Natural killer cell (primary cell): ENCODE data around the gene ZNF32. TPM values are rescaled to one million over a fixed set of nuclear protein-coding genes. Genes with fewer than 3 reads are reported as not detected.

Experiments used
- ATAC-seq, 3 donors: fragments of 150-1000 bp in 2 of 3; fragments of 200-7000 bp in 1 of 3; cut with Tn5 transposase; 1 replicate in 1 of 3; 2 replicates in 2 of 3; pipeline ENCODE4 v1.10.0; 2021; ENCODE audit warnings: mild to moderate bottlenecking in 2 of 3, moderate library complexity in 2 of 3
- DNase-seq, 2 donors: peaks; one replicate each; pipeline versions ENCODE4 v3.0.0 to v3.0.0-alpha.2; 2013 to 2021; ENCODE audit warnings: mixed read lengths in 1 of 2
- H3K27ac ChIP-seq: one replicate; pipeline ENCODE4 v1.5.1; 2013; ENCODE audit warnings: mild to moderate bottlenecking, low read length
- H3K27me3 ChIP-seq: one replicate; pipeline ENCODE4 v1.6.1; 2013; ENCODE audit warnings: low read length; ENCODE audit not compliant: control insufficient read depth, insufficient read depth
- H3K36me3 ChIP-seq: one replicate; pipeline ENCODE4 v1.6.1; 2013; ENCODE audit warnings: low read length; ENCODE audit not compliant: control insufficient read depth, insufficient read depth
- H3K4me1 ChIP-seq: one replicate; pipeline ENCODE4 v1.6.1; 2013; ENCODE audit warnings: low read length; ENCODE audit not compliant: control insufficient read depth, insufficient read depth
- H3K4me3 ChIP-seq: one replicate; pipeline ENCODE4 v1.5.1; 2013; ENCODE audit warnings: low read length
- H3K9me3 ChIP-seq: one replicate; pipeline ENCODE4 v1.6.1; 2013; ENCODE audit warnings: low read length; ENCODE audit not compliant: control insufficient read depth, insufficient read depth
- H3K27ac Mint-ChIP-seq, 2 donors: one replicate each; pipeline ENCODE4 v1.8.0; 2022; ENCODE audit warnings: mild to moderate bottlenecking in 2 of 2, mixed read lengths in 2 of 2, moderate library complexity in 1 of 2
- H3K27me3 Mint-ChIP-seq, 2 donors: one replicate each; pipeline ENCODE4 v1.8.0; 2022; ENCODE audit warnings: low read depth in 2 of 2, mixed read lengths in 2 of 2
- H3K36me3 Mint-ChIP-seq: one replicate; pipeline ENCODE4 v1.8.0; 2022; ENCODE audit warnings: mixed read lengths
- H3K4me1 Mint-ChIP-seq, 2 donors: one replicate each; pipeline ENCODE4 v1.8.0; 2022; ENCODE audit warnings: mixed read lengths in 2 of 2
- H3K4me3 Mint-ChIP-seq: one replicate; pipeline ENCODE4 v1.8.0; 2022; ENCODE audit warnings: mild to moderate bottlenecking, moderate library complexity, mixed read lengths
- H3K9me3 Mint-ChIP-seq, 2 donors: one replicate each; pipeline ENCODE4 v1.8.0; 2022; ENCODE audit warnings: mixed read lengths in 2 of 2
- WGBS: methylation state at CpG from one replicate; pipeline ENCODE4 v1.1.7; 2013; ENCODE audit warnings: missing lambda C conversion rate; ENCODE audit not compliant: insufficient coverage; 5-methylcytosine and 5-hydroxymethylcytosine counted together
- intact Hi-C: fragments of 100-400 bp; cut with micrococcal nuclease; formaldehyde crosslinking; loops from one replicate; pipeline ENCODE4 v1.14.2; 2022
- total RNA-seq, 4 donors: library from RNA; stranded (reverse); fragments of 120-200 nt in 1 of 4; gene quantifications; one replicate each; pipeline versions ENCODE4 v1.2.3 to v1.2.4, GENCODE V29; 2013 to 2022
- TF ChIP-seq, protein P1 (sequence below): fragments of 200-600 bp; IDR thresholded peaks from one replicate; pipeline ENCODE4 v1.8.0; 2022; ENCODE audit warnings: antibody characterized with exemption

The ZNF32 gene
- total RNA-seq, 3 donors from 2014 or later (not counting 1 experiment from before 2014, with no cell fraction given): 19.1 to 28.9 (median 26.2) TPM

DNA sequence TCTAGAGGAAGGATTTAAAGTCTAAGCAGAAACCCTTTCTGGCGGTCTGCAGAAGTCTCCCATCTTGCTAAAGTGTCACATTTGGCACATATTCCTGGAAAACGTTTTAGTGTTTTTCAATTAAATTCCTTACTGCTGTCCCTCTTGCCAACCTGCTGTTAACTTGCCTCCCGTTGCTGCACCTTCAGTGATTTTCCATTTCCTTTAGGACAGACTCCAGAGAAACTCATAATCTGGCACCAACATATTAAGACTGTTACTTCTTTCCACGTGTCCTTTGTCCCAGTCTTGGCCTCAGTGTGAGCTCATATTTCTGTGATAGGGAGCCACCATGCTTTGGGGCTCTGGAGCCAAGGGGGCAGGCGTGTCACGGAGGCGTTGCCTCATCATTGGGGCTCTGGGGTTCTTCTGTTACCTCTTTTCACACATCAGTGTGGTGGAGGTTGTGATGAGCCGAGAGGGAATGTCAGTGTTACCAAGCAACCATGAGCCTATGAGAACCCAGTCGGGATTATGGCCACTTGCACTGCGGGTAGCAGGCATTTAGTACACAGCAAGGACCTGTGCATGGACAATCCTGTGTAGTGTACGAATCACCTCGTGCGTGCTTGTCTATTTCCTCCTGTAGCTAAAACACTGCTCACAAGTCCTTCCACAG, 26.0 kb upstream of the ZNF32 start:
- no peaks in the 10 kb centered on the region for H3K9me3 Mint-ChIP-seq
- no peak overlapping the region for H3K4me3 Mint-ChIP-seq
- peaks cover 2% of the 10 kb centered on the region for H3K4me1 ChIP-seq
- H3K4me3 ChIP-seq: no peak overlapping the region
- intact Hi-C loops: loop anchor here (5.0 kb wide), 1 partner anchor 638 kb away; no protein-coding TSS in a partner anchor
- TF ChIP-seq, protein P1, sequence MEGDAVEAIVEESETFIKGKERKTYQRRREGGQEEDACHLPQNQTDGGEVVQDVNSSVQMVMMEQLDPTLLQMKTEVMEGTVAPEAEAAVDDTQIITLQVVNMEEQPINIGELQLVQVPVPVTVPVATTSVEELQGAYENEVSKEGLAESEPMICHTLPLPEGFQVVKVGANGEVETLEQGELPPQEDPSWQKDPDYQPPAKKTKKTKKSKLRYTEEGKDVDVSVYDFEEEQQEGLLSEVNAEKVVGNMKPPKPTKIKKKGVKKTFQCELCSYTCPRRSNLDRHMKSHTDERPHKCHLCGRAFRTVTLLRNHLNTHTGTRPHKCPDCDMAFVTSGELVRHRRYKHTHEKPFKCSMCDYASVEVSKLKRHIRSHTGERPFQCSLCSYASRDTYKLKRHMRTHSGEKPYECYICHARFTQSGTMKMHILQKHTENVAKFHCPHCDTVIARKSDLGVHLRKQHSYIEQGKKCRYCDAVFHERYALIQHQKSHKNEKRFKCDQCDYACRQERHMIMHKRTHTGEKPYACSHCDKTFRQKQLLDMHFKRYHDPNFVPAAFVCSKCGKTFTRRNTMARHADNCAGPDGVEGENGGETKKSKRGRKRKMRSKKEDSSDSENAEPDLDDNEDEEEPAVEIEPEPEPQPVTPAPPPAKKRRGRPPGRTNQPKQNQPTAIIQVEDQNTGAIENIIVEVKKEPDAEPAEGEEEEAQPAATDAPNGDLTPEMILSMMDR: no peak
- H3K36me3 ChIP-seq: no peaks in the 10 kb centered on the region
- peaks cover 5 to 6% of the 10 kb centered on the region in 2 donors for H3K4me1 Mint-ChIP-seq
- WGBS: 83% methylated on average over 13 of the region's 13 CpGs
- H3K9me3 ChIP-seq: no peaks in the 10 kb centered on the region
- no peak overlapping the region for H3K27ac ChIP-seq
- DNase-seq (no peak), ATAC-seq (no peak)
- H3K27ac Mint-ChIP-seq: no peak overlapping the region
- no peaks in the 10 kb centered on the region for H3K36me3 Mint-ChIP-seq
- H3K27me3 Mint-ChIP-seq: peaks cover 25 to 45% of the 10 kb centered on the region in 2 donors
- H3K27me3 ChIP-seq: no peaks in the 10 kb centered on the region

DNA sequence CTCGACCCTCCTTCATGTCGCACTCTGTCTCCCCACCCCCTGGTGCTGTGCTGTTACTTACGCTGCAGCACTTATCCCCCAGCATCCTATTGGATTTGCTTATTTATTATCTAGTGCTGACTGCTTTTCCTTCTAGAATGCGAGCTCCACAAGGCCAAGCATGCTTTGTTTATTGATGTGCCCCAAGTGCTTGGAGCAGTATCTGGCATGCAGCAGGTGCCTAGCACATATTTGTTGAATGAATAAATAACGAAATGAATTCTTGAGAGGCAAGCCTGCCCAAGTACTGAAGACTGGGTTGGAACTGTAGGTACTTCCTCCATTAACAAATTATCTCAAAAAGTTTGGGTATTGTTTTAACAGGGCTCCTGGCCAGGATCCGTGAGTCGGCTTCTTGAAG, 24.8 kb upstream of the ZNF32 start:
- H3K4me1 ChIP-seq: peaks cover 2% of the 10 kb centered on the region
- TF ChIP-seq, protein P1: no peak
- no peaks in the 10 kb centered on the region for H3K36me3 Mint-ChIP-seq
- H3K27me3 ChIP-seq: no peaks in the 10 kb centered on the region
- H3K4me3 ChIP-seq: no peak overlapping the region
- H3K27me3 Mint-ChIP-seq: peaks cover 23 to 38% of the 10 kb centered on the region in 2 donors
- intact Hi-C loops: loop anchor here (5.0 kb wide), 1 partner anchor 639 kb away; no protein-coding TSS in a partner anchor
- DNase-seq (no peak), ATAC-seq (no peak)
- H3K36me3 ChIP-seq: no peaks in the 10 kb centered on the region
- no peak overlapping the region for H3K4me3 Mint-ChIP-seq
- H3K4me1 Mint-ChIP-seq: peaks cover 5 to 6% of the 10 kb centered on the region in 2 donors
- no peaks in the 10 kb centered on the region for H3K9me3 ChIP-seq
- WGBS: 74% methylated on average over 7 of the region's 7 CpGs
- H3K27ac Mint-ChIP-seq: no peak overlapping the region
- H3K27ac ChIP-seq: no peak overlapping the region
- H3K9me3 Mint-ChIP-seq: no peaks in the 10 kb centered on the region

DNA sequence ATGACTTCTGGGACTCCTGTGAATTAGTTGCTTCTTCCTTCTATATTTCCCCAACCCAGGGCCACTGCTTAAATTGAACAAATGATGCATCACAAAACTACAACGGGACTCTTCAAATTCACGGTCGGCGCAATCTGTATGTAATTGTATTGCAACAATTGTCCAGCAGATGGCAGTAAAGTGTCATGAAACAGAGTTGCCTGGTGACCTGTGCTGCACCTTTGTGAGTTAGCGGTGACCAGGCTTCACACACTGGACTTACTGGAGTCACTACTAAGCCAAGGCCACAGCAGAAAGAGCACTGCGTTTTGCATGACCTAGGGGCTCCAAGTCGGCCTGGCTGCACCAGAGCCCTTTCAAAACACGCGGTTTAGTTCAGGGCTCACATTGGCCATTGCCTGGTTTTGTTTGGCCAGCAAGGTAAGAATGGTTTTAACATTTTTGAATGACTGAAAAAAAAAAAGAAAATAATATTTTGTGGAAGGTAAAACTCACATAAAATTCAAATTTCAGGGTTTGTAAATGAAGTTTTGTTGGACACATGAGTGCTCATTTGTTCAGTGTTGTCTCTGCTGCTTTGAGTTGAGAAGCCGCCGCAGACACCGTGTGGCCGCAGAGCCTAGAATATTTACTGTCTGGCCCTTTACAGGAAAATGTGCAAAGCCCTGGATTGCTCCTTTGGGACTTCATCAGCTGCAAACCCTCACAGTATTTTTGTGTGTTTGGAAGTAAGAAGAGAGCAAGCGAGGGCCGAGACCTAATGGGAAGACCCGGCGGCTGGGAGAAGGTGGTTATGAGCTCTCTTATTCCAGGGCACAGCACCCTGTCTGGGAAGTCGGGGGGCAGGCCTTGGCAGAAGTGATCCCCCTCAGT, 23.2 kb upstream of the ZNF32 start:
- Mint-ChIP-seq H3K9me3 (no peaks in the 10 kb centered on the region), H3K36me3 (no peaks in the 10 kb centered on the region), H3K27ac (no peak overlapping the region), H3K4me3 (no peak overlapping the region), H3K4me1 (peaks cover 10 to 11% of the 10 kb centered on the region in 2 donors), H3K27me3 (peaks cover 20 to 28% of the 10 kb centered on the region in 2 donors)
- 51% methylated on average over 18 of the region's 18 CpGs for WGBS
- intact Hi-C loops: loop anchor here (1.0 to 5.0 kb wide), 5 partner anchors 358 to 1192 kb away; no protein-coding TSS in a partner anchor
- TF ChIP-seq, protein P1: peak; percentile 89
- Histone ChIP-seq H3K4me1 (peaks cover 10% of the 10 kb centered on the region), H3K9me3 (no peaks in the 10 kb centered on the region), H3K27me3 (no peaks in the 10 kb centered on the region), H3K4me3 (no peak overlapping the region), H3K36me3 (no peaks in the 10 kb centered on the region), H3K27ac (no peak overlapping the region)
- peak in 1 of 2 donors; percentile 83 for DNase-seq
- peak in 2 of 3 donors; percentile 77 to 79 for ATAC-seq
